Stimulated activated naive CD4-positive, alpha-beta T cell (primary cell): ENCODE measurements around the gene SALL4.

Source experiments
- DNase-seq, 6 experiments: peaks; one replicate each; lab custom pipeline; 2025; lab: John Stamatoyannopoulos, UW

Gene SALL4

GRCh38 chr20:51735728-51736600, 66.4 kb downstream of the SALL4 start:
- no peak for DNase-seq

DNA sequence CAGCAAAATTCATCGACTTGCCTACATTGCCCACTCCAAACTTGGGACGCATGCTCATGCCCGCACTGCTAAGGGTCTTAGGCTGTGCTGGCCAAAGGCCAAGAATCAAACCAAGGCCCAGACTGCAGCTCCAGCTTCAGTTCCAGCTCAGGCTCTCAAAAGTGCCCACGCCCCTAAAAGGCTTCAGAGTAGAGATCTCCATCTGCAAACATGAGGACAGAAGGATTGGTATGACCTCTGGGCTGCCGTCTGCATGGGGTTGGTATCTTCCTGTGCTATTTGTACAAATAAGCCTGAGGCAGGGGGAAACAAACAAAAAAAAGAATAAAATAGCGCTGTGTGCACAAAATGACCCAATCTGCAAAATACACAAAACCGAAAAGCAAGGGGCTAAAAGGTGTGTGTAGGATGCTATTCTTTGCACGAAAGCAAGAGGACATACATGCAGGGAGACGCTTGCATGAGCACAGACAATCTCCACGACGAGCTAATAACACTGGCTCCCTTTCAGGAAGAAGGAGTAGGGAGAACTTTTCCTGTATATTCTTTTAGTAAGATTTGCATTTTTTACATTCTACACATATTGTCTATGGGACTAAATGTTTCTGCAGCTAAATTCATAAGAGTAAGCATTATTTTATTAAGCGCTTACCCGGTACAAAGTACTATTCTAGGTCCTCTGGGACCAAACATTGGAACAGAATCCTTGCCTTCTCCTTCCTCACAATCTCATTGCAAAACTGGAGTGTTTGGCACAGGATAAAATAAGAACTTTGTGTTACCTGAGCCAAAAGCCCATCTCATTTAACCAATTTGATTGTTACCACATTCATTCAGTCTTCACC, 67.2 kb downstream of the SALL4 start:
- no peak for DNase-seq

DNA sequence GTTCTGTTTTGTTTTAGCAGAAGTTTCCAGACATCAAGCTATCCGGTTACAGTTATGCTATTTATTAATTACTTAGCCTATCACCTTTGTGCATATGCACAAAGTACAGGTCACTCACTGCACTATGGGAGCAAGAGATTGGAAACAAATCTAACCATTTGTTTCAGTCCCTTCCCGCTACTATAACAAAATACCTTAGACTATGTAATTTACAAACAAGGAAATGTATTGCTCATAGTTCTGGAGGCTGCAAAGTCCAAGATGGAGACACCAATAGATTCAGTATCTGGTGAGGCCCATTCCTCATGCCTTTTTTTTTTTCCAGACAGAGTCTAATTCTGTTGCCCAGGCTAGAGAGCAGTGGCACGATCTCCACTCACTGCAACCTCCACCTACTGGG, 69.3 kb downstream of the SALL4 start:
- DNase-seq: no peak
